GM18526 (cell line): ENCODE results near the gene RNF123.

Experiments
- POLR2A ChIP-seq: IDR thresholded peaks from 3 replicates; pipeline ENCODE4 v1.6.1; 2011; ENCODE audit not compliant: insufficient read length; ENCODE audit errors: extremely low read depth

The RNF123 gene

GRCh38 chr3:49654955-49655556 lies 34.3 kb upstream of the RNF123 start:
- TF ChIP-seq POLR2A: no peak

- TF ChIP-seq POLR2A: no peak
Measured at GRCh38 chr3:49655731-49656285, 33.5 kb upstream of the RNF123 start.

- no peak for TF ChIP-seq POLR2A
Measured at GRCh38 chr3:49656541-49657112, 32.7 kb upstream of the RNF123 start.

- no peak for TF ChIP-seq POLR2A
Measured at GRCh38 chr3:49657208-49657915, 32.0 kb upstream of the RNF123 start.

GRCh38 chr3:49658711-49659110 lies 30.6 kb upstream of the RNF123 start:
- TF ChIP-seq POLR2A: no peak

- TF ChIP-seq POLR2A: no peak
Measured at GRCh38 chr3:49659756-49660155, 29.6 kb upstream of the RNF123 start.

GRCh38 chr3:49661281-49661680 lies 28.1 kb upstream of the RNF123 start:
- TF ChIP-seq POLR2A: no peak

- TF ChIP-seq POLR2A: no peak
Measured at GRCh38 chr3:49662021-49662420, 27.3 kb upstream of the RNF123 start.

- TF ChIP-seq POLR2A: no peak
Measured at GRCh38 chr3:49662720-49663413, 26.5 kb upstream of the RNF123 start.

- no peak for TF ChIP-seq POLR2A
Measured at GRCh38 chr3:49663831-49664230, 25.5 kb upstream of the RNF123 start.

- TF ChIP-seq POLR2A: no peak
Measured at GRCh38 chr3:49664300-49664699, 25.1 kb upstream of the RNF123 start.

- no peak for TF ChIP-seq POLR2A
Measured at GRCh38 chr3:49665822-49666519, 23.4 kb upstream of the RNF123 start.

GRCh38 chr3:49666592-49666991 lies 22.8 kb upstream of the RNF123 start:
- no peak for TF ChIP-seq POLR2A

GRCh38 chr3:49667701-49668413 lies 21.5 kb upstream of the RNF123 start:
- no peak for TF ChIP-seq POLR2A

GRCh38 chr3:49668414-49668797 lies 21.0 kb upstream of the RNF123 start:
- TF ChIP-seq POLR2A: no peak

GRCh38 chr3:49668861-49669260 lies 20.5 kb upstream of the RNF123 start:
- no peak for TF ChIP-seq POLR2A
